Stimulated activated CD4-positive, alpha-beta T cell treated with anti-CD3 and anti-CD28 coated beads, Interleukin-2, amount 100 ng/mL, for 4 hours (primary cell): ENCODE results near the gene TMEM89.
A peak's percentile ranks its signal among the peaks of the same experiment; 100 is the strongest.

Experiments used
- DNase-seq: peaks from one replicate; pipeline ENCODE4 v3.0.0-alpha.2; 2020; ENCODE audit warnings: low read depth

The TMEM89 gene

DNA sequence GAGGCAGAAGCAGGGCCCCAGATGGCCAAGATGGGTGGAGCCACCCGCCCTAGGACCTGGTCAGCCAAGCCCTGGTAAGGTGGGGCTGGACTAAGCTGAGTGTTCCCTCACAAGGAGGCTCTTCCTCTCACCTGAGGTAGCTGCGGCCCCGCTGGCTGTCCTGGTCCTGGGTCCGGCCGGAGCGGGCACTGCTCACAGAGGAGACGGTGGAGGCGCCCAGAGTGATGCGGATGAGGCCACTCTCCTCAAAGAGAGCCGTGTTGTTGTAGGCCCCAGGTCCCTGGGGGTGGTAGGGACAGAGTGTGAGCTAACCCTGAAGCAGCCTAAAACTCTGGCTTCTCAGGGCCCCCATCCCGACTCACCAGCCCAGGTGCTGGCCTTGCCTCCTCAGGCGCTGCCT lies 21.0 kb upstream of the TMEM89 start:
- no peak for DNase-seq

DNA sequence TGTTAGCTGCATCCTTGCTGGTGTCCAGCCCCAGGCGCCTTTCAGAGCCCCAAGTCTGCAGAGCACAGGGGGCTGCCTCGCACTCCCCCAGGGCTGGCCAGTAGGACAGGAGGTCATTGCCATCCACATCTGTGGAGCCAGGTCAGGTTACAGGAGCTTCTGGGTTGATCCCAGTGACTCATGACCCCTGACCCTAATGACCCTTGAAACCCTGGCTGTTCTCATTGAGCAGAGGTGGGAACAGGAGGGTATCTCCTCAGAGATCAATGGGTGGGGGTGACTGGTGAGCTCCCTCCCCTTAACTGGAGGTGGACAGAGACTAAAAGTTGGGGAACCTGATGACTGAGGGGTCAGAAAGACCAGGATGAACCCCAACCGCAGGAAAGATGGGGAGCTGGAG lies 19.8 kb upstream of the TMEM89 start:
- no peak for DNase-seq

GRCh38 chr3:48639944-48640606 lies 18.5 kb upstream of the TMEM89 start:
- no peak for DNase-seq

DNA sequence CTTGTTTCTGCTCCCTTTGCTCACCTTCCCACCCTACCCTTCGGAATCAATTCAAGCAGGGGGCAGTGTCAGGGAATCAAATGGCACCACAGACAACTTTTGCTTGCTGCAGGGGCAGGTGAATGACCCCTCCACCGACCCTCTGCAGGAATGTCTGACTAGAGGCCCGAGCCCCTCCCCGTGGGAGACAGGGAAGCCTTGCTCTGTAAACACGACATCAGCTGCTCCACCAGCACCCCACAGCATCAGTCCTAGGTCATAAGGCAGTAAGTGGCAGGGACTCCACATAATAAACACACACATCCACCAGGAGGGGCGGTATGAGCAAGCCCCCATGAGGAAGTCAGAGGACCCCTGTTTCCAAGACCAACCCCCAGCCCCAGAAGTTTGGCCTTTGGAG lies 15.7 kb upstream of the TMEM89 start:
- DNase-seq, result no peak

DNA sequence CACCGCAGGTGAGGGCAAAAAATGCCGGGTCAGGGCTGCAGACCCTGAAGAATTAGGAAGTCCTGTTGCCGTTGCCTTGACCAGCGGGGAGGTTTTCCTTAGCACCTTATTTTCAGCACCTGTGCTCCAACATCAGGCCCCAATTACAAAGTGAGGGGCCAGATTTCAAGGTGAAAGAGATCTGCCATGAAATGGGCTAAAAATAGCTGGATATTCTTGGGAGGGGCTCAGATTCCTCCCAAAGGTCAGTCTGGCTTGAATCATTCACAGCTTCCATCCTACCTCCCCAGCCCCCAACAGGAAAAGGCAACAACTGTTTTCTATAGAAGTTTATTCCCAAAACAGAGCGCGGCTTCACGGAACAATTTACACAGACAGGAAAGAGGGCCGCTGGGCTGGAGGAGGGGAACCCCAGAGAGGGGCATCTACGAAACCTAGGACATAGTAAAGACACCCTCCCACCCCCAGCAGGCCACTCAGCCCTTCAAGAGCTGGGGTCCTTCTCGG lies 14.6 kb upstream of the TMEM89 start:
- DNase-seq, result no peak

DNA sequence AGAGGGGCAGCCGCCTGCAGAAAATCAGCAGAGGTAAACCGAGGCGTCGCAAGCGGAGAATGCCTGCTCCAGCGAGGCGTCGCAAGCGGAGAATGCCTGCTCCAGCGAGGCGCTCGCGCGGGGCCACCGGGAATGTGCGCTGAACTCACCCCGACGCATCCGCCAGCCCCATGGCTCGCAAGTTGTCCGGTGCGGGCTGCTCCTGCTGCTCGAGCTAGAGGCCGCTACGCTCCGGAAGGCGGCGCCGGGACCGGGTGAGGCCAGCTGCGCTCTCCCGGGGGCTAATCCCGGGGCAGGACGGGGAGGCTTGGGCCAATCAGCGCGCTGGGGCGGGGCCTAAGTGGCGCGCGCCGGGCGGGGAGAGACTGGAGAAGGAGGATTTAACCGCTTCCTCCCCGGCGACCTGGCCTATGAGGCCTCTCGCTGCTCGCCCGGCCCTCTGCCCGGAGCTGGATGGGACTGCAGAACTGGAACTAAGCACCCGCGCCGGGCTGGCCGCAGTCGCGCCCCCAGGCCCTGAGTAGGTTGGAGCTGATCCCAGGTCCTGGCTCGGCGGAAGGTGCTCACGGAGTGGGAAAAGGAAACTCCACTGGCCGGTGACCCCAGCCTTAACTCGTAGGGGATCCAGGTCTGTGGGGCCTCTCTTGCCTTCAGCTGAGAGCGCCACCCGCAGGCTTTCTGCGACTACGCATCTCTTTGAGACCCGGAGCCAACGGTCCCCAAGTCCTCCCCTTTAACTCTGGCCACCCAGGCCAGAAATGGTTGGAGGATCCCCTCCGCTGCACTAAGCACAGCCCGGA lies 13.9 kb upstream of the TMEM89 start, which contains the start of gene SLC26A6:
TSS of gene SLC26A6 (minus strand) at position 240 of the 800 bp plus-strand sequence. CDS start at position 172, 68 bp downstream.
- peak; percentile 87 for DNase-seq

GRCh38 chr3:48634661-48635221 lies 13.2 kb upstream of the TMEM89 start:
- peak; percentile 61 for DNase-seq

DNA sequence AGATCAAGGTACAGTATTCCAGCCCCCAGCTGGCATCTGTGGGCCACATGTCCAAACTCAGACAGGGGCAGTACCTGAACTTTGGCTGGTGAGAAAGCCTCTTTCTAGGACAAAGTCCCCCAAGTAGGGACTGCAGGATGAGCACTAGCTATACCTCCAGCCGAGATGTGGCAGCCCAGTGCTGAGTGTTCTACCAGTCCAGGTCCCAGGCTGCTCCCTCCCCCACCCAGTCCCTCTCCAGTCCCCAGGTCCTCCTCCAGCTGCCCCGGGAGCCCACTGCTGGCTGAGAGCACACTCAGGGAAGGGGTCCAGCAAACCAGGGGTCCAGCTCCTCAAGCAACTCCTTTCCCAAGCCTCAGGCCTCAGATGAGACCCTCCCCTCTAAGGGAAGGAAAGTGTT lies 12.2 kb upstream of the TMEM89 start:
- DNase-seq, result no peak

- no peak for DNase-seq
These were observed 11.7 kb upstream of the TMEM89 start for GRCh38 chr3:48633256-48633655.

- no peak for DNase-seq
These were observed 10.2 kb upstream of the TMEM89 start for GRCh38 chr3:48631516-48632448.

DNA sequence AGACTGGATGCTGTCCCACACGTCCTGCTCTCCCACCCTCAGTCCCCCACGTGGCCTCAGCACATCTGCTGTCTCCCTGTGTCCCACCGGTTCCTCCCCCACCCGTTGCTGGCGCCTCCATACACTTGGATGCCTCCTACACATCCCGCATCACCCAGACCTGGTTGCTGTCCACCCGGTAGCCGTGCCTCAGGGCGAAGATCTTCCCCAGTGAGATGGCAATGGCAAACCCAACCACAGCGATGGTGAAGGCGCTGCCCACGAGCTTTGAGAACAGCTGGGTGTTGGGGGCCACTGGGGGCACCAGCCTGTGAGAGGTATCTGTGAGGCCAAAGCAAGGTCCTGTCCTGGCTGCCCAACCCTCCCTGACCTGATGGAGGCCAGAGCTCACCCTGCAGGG lies 9.3 kb upstream of the TMEM89 start:
- no peak for DNase-seq

DNA sequence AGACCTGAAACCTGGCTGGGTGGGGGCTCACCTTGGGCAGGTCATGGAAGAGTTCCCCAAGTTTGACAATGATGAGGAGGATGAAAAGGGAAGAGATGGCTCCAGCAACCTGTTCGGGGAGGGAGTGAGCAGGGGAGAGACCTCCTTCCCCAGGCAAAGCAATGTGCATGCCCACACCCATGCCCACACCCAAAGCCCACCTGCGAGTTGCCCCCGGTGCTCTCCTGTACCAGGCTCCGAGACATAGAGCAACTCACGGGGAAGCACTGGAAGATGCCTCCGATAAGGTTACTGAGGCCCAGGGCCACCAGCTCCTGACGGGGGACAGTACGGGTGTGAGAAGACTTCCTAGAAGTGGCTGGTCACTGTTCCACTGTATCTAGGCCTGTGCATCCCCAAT lies 8.8 kb upstream of the TMEM89 start:
- no peak for DNase-seq

GRCh38 chr3:48629894-48630293 lies 8.3 kb upstream of the TMEM89 start:
- no peak for DNase-seq

- DNase-seq, result no peak
These were observed 6.9 kb upstream of the TMEM89 start for GRCh38 chr3:48628277-48629017.

- no peak for DNase-seq
These were observed 4.0 kb upstream of the TMEM89 start for GRCh38 chr3:48625600-48625999.

DNA sequence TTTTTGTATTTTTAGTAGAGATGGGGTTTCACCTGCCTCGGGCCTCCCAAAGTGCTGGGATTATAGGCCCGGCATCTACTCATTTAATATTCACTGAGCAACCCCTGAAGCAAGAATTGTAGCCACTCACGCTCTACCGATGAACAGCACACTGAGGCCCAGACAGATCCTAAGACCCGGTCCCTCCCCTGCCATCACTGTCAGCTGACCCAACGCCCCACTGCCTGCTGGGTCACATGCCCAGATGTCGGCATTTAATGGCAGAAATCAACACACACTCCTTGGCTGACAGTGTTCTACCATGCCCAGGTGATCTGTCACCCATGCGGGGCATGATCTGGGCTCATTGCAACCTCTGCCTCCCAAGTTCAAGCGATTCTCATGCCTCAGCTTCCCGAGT lies 3.2 kb upstream of the TMEM89 start:
- no peak for DNase-seq

- DNase-seq, result no peak
These were observed 2.4 kb upstream of the TMEM89 start for GRCh38 chr3:48623851-48624547.

GRCh38 chr3:48619541-48620524 lies 1.7 kb downstream of the TMEM89 start:
- DNase-seq, result no peak

DNA sequence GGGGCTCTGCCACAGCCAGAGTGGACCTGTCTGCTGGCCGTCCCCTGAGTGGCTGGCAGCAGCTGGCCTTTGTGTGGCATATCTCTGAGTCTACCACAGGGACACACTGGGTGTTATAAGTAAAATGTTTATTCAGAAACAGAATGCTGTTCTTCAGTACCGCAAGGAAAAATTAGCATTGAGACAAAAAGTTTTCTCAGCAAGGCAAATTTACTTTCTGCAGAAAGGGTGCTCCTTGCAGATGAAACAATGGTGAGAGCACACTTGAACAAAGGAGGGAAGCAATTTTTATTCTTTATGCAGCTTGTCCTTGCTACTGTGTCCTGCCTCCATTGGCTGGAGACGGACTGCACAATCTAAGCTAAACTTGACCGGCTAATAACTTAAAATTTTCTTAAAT lies 4.0 kb downstream of the TMEM89 start:
- DNase-seq, result no peak
